Measurements from ENCODE around the gene SLC8A2. TPM values are rescaled to one million over a fixed set of nuclear protein-coding genes. Genes with fewer than 3 reads are reported as not detected.

SLC8A2 gene
- total and polyA plus RNA-seq, 3 donors from 2014 or later, result 4.2 to 12.9 (median 5.0) TPM

DNA sequence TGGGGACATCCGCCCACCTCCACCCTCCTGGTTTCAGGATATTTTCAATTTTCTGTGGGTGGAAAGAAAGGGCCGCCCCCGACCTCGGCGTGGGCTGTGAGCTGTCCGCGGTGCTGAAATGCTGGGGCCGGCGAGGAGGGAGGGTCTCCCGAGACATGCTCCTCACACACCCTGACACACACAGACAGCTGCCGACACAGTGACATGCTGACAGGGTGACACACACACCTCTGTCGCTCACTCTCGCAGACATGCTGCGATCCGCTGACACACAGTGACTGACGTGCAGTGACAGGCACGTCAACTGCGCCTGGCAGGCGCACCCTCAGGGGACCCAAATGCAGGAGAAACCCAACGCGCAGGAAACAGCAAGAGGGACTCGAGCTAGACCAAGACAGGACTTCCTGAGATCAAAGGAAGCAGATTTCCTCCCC, 27.3 kb downstream of the SLC8A2 start:
- TF ChIP-seq POLR2A (IDR thresholded peaks at IDR 0.05), result no peak
- TF ChIP-seq, protein P1, sequence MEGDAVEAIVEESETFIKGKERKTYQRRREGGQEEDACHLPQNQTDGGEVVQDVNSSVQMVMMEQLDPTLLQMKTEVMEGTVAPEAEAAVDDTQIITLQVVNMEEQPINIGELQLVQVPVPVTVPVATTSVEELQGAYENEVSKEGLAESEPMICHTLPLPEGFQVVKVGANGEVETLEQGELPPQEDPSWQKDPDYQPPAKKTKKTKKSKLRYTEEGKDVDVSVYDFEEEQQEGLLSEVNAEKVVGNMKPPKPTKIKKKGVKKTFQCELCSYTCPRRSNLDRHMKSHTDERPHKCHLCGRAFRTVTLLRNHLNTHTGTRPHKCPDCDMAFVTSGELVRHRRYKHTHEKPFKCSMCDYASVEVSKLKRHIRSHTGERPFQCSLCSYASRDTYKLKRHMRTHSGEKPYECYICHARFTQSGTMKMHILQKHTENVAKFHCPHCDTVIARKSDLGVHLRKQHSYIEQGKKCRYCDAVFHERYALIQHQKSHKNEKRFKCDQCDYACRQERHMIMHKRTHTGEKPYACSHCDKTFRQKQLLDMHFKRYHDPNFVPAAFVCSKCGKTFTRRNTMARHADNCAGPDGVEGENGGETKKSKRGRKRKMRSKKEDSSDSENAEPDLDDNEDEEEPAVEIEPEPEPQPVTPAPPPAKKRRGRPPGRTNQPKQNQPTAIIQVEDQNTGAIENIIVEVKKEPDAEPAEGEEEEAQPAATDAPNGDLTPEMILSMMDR (IDR thresholded peaks at IDR 0.05), result no peak
- H3K4me3 ChIP-seq, result no peak overlapping the region
- H3K27me3 ChIP-seq, result no peaks in the 10 kb centered on the region
- no peak overlapping the region for H3K27ac ChIP-seq
- WGBS, 2 donors, result 21 to 22% methylated on average over 8 to 22 of the region's 22 CpGs
- intact Hi-C loops (cut with DNase I; ENCODE audit: low total_unique reads), result no loop called here
- no peaks in the 10 kb centered on the region for H3K36me3 ChIP-seq (ENCODE audit: low read depth, missing control alignments)
- H3K9me3 ChIP-seq, result no peaks in the 10 kb centered on the region
- peaks cover 14% of the 10 kb centered on the region for H3K4me1 ChIP-seq
- DNase-seq, result no peak

DNA sequence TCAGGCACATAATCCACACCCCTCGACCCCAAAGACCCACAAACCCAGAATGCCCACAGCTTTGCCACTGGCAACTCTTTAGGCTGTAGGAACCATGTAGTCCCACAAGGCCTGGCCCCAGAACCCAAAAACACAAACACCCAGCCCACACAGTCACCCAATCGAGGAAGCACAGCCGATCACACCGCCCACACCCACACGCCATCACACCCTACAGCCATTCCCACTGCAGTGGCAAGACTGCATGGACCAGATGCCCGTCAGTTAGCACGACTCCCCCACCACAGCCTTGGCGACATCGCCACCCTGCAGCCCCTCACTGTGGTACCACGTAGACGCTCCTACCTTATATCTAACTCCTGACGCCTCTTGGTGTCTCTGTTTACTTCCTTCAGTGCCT, 28.4 kb downstream of the SLC8A2 start:
- H3K27me3 ChIP-seq, result no peaks in the 10 kb centered on the region
- no peaks in the 10 kb centered on the region for H3K9me3 ChIP-seq
- WGBS, 2 donors, result 67 to 71% methylated on average over 12 of the region's 12 CpGs
- no peaks in the 10 kb centered on the region for H3K36me3 ChIP-seq (ENCODE audit: low read depth, missing control alignments)
- H3K27ac ChIP-seq, result no peak overlapping the region
- peaks cover 14% of the 10 kb centered on the region for H3K4me1 ChIP-seq
- TF ChIP-seq, protein P1 (IDR thresholded peaks at IDR 0.05), result no peak
- TF ChIP-seq POLR2A (IDR thresholded peaks at IDR 0.05), result no peak
- no peak overlapping the region for H3K4me3 ChIP-seq
- intact Hi-C loops (cut with DNase I; ENCODE audit: low total_unique reads), result no loop called here
- DNase-seq, result no peak

DNA sequence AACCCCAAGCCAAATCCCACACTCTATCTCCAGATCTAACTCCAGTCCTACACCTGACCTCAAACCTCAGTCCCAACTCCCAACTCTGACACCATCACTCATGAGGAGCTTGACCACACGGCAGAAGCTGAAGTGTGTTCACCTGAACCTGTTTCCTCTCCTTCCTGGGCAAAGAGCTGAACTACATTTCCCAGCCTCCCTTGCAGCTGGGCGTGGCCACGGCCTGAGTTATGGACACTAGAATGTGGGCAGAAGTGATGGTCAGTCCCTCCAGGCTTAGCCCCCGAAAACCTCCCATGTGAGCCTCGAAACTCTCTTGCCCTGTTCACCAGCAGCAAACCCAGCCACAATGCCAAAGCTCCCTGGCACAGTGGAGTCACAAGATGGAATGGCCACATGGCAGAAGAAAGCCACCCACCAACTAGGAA, 32.9 kb downstream of the SLC8A2 start:
- Histone ChIP-seq H3K4me3 (no peak overlapping the region), H3K27ac (no peak overlapping the region), H3K9me3 (no peaks in the 10 kb centered on the region), H3K4me1 (no peaks in the 10 kb centered on the region), H3K36me3 (ENCODE audit: low read depth, missing control alignments) (no peaks in the 10 kb centered on the region), H3K27me3 (no peaks in the 10 kb centered on the region)
- WGBS, 2 donors, result 42 to 59% methylated on average over 5 of the region's 5 CpGs
- TF ChIP-seq, protein P1 (IDR thresholded peaks at IDR 0.05), result no peak
- no peak for TF ChIP-seq POLR2A (IDR thresholded peaks at IDR 0.05)
- intact Hi-C loops (cut with DNase I; ENCODE audit: low total_unique reads), result loop anchor here (5.0 to 10.0 kb wide), 2 partner anchors 76 to 258 kb away; partner anchors contain the start of gene NAPA
- no peak for DNase-seq

DNA sequence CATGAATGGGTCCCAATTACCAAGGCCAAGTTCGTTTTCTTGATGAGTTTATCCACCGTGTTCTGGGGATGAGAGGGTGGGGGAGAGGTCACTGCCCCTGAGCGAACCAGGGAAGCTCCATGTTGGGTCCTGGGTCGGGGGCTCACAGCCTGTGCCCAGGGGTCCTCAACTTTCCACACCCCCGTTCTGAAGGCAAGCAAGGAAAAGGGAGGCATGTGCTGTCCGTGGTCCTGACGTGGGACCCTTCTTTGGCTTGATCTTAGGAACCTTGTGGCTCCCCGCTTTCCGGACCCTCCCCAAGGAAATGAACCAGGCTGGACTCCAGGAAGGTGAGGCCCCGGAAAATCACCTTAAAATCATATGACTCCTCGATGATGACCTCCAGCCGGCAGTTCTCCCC, 34.2 kb downstream of the SLC8A2 start:
- Histone ChIP-seq H3K36me3 (ENCODE audit: low read depth, missing control alignments) (no peaks in the 10 kb centered on the region), H3K4me1 (no peaks in the 10 kb centered on the region), H3K27me3 (no peaks in the 10 kb centered on the region), H3K9me3 (no peaks in the 10 kb centered on the region), H3K4me3 (no peak overlapping the region), H3K27ac (no peak overlapping the region)
- 41 to 48% methylated on average over 10 to 12 of the region's 12 CpGs for WGBS, 2 donors
- no peak for DNase-seq
- TF ChIP-seq POLR2A (IDR thresholded peaks at IDR 0.05), result no peak
- TF ChIP-seq, protein P1 (IDR thresholded peaks at IDR 0.05), result no peak
- intact Hi-C loops (cut with DNase I; ENCODE audit: low total_unique reads), result loop anchor here (5.0 to 10.0 kb wide), 2 partner anchors 77 to 260 kb away; partner anchors contain the start of gene NAPA
